GM18505 (cell line): Measurements from ENCODE around the gene PCYOX1L.

Source experiments
- ATAC-seq: cut with Tn5 transposase; IDR thresholded peaks from one replicate; pipeline ENCODE4 v1.9.1; 2021; ENCODE audit not compliant: unreplicated experiment
- POLR2A ChIP-seq: IDR thresholded peaks from 4 replicates; pipeline ENCODE4 v1.6.1; 2011; ENCODE audit warnings: borderline replicate concordance; ENCODE audit not compliant: insufficient read depth, insufficient read length; ENCODE audit errors: extremely low read depth

PCYOX1L gene

GRCh38 chr5:149357370-149358293 lies at the start of gene PCYOX1L:
Gene PCYOX1L (plus strand): TSS chr5:149358046. CDS start chr5:149358069, 23 bp downstream.
- ATAC-seq: peak; percentile 100
- TF ChIP-seq POLR2A: peak; percentile 83

- no peak for TF ChIP-seq POLR2A
- no peak for ATAC-seq
These were observed 48.5 kb upstream of the PCYOX1L start for GRCh38 chr5:149309354-149309753.

GRCh38 chr5:149310488-149310887 lies 47.4 kb upstream of the PCYOX1L start:
- no peak for TF ChIP-seq POLR2A
- ATAC-seq: no peak

GRCh38 chr5:149310947-149311658 lies 46.7 kb upstream of the PCYOX1L start:
- TF ChIP-seq POLR2A: no peak
- no peak for ATAC-seq

- ATAC-seq: no peak
- TF ChIP-seq POLR2A: no peak
These were observed 44.5 kb upstream of the PCYOX1L start for GRCh38 chr5:149313151-149313841.

- no peak for TF ChIP-seq POLR2A
- ATAC-seq: no peak
These were observed 43.2 kb upstream of the PCYOX1L start for GRCh38 chr5:149314571-149315111.

GRCh38 chr5:149315753-149316152 lies 42.1 kb upstream of the PCYOX1L start:
- ATAC-seq: no peak
- TF ChIP-seq POLR2A: no peak

- no peak for TF ChIP-seq POLR2A
- ATAC-seq: no peak
These were observed 40.4 kb upstream of the PCYOX1L start for GRCh38 chr5:149317281-149318048.

- no peak for TF ChIP-seq POLR2A
- ATAC-seq: no peak
These were observed 38.7 kb upstream of the PCYOX1L start for GRCh38 chr5:149319174-149319573.

GRCh38 chr5:149320791-149321330 lies 37.0 kb upstream of the PCYOX1L start:
- ATAC-seq: no peak
- TF ChIP-seq POLR2A: no peak

GRCh38 chr5:149322518-149322917 lies 35.3 kb upstream of the PCYOX1L start:
- TF ChIP-seq POLR2A: no peak

GRCh38 chr5:149323210-149323609 lies 34.6 kb upstream of the PCYOX1L start:
- TF ChIP-seq POLR2A: no peak
- no peak for ATAC-seq

More at GRCh38 chr5:149322518-149322917, 35.3 kb upstream of the PCYOX1L start:
- ATAC-seq: no peak
